HG02938 (cell line): ENCODE data around the gene SRCIN1.

Source experiments
- ATAC-seq: cut with Tn5 transposase; IDR thresholded peaks from one replicate; pipeline ENCODE4 v1.9.1; 2021; ENCODE audit warnings: mild to moderate bottlenecking, moderate library complexity; ENCODE audit not compliant: unreplicated experiment

The SRCIN1 gene

DNA sequence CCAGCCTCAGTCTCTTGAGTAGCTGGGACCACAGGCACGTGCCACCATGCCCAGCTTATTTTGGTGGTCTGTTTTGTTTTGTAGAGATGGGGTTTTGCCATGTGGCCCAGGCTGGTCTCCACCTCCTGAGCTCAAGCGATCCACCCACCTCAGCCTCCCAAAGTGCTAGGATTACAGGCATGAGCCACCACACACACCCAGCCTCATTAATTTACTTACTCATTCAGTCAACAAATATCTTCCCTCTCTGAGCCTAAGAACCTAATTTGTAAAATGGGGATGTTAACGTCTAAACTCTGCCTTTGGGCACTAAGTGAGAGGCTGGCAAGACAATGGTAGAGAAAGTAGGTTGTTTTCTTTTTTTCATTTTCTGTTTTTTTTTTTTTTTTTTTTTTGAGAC lies 22.6 kb downstream of the SRCIN1 start:
- ATAC-seq = no peak

DNA sequence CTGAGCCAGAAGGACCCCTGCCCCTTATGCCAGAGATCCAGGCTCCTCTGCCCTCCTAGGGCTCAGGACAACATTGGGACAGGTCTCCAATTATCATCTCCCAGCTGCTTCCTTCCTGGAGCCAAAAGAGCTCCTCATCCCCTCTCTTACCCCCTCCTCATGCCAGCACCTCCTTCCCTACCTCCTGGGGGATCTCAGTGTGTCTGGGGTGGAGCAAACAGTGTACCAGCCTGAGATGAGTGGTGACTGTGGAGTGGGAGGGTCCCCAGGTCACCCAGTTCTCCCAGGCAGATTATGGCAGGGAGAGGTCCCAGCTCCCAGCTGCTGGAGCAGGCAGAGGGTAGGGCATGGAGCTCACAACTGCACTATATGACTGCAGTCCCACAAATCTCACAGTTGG lies 23.7 kb downstream of the SRCIN1 start:
- ATAC-seq = no peak

DNA sequence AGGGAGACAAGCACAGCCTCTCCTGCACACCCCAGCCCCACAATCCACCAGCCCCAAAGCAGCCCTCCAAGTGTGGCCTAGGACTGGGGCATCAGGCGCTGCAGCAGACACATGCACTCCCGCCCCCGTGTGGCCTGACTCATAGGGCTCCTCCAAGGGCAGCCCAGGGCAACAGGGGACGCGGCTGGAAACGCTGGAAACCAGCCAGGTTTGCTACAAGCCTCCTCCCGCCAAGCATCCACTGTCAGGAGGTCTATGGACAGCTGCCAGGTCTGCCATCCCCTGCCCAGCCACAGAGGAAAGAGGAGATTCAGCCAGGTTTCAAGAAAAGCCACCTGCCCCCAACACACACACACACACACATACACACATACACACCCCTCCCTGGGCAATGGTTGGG lies 25.8 kb downstream of the SRCIN1 start:
- ATAC-seq = no peak

DNA sequence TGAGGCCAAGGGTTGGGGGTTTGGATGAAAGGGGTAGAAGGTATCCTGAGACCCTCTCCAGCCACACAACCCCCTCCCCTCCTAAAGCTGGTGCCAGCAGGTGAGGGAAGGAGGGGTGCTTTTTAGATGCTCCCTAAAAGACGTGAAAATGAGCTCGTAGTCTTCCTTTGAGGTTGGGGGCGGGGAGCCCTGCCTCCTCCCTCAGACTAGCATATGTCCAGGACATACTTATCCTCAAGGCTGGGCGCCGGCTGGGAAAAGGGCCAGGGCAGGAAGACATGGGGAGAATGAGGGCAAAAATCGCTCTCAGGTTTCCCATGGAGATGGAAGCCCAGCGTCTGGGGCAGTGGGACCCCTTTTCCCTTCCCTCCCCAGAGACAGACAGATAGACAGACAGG lies 26.7 kb downstream of the SRCIN1 start:
- ATAC-seq = no peak

DNA sequence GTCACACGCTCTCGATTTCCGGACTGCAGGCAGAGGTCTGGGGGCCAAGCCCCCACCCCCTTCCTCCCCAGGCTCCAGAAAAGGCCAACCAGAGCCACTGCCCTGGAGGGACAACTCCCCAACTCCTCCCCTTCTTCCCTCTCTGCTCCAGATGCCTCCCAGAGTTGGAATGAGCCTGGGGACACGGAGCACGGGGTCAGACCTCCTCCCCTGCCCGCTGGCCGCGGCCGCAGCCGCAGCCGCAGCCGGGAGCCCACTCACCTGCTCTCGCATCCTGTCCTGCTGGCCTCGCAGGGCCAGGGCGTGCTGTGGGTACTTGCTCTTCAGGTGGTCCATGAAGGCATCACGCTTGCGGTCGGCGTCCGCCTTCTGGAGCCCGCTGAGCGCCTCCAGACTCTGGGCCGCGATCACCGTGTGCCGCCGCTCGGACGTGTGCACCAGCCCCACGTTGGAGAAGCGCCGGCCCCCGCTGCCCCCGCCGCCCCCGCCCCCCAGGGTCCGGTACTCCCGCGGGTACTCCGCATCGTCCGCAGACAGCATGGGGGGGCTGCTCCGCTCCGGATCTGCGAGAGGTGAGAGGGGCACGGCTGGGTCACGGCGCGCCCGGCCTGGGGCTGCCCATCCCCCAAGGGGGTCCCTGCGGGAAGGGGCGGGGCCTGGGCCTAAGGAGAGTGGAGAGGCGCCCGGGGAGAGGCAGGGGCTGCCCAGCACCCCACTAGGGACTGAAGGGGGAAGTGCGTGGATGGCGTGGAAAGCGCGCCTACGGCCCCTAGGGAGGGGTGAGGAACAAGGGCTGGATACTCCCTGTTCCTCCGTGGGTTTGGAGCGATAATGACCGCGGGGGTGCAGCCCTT lies 27.3 kb downstream of the SRCIN1 start:
- no peak for ATAC-seq

DNA sequence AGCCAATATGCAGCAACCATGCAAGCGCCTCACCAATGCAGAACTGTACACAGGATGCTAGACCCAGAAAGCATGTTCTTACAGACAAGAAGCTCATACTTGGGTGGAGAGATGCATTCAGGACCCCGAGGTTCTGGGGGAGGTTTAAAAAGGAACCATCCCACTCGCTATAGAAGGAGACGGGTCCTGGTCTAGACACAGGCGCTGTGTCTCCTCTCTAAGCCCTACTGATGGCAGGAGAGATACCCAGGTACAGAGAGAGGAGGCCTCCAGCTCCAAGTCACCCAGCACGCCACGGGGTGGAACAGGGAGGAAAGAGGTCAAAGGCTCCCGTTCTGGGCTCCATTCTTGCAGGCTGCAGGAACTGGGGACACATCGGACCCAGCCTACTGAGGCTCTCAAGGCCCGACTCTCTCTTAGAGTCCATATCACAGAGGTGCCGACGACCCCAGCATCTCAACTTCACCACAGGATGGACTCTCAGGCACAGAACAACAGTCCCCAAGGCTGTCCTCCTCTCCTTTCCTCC lies 28.0 kb downstream of the SRCIN1 start:
- ATAC-seq = no peak

DNA sequence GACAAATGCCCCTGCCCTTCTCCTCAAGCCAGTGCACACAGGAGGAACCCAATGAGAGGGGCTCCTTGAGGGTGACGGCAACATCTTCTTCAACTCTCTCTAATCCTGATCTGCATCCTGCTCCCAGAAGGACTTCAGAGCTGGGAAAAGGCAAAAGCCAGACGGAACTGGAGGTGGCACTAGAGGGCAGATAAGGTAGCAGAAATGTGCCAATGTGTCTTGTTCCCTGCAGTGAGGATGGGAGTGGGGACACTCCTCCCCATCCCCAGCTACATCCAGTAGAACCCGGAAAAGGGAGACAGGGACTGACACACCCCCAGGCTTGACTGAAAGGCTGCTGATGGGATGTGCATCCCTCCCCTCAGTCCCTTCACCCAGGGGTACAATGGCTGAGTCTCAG lies 28.5 kb downstream of the SRCIN1 start:
- ATAC-seq = no peak

DNA sequence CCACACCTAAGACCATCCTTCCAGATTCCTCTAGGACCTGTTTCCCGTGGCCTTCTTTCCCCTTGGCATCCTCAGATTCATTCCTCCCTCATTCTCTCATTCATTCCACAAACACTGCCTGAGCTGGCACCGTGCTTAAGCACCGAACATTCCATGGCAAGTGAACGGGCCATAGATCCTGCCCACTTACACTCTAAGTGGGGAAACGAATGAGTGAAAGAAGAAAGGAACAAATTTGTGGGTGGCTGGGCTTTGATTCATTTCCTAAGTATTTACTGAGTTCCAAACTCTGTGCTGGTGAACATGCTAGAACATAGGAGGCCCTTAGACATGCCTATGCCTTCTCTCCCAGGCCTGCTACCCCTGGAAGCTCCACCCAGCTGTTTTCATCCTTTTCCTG lies 30.0 kb downstream of the SRCIN1 start:
- no peak for ATAC-seq

DNA sequence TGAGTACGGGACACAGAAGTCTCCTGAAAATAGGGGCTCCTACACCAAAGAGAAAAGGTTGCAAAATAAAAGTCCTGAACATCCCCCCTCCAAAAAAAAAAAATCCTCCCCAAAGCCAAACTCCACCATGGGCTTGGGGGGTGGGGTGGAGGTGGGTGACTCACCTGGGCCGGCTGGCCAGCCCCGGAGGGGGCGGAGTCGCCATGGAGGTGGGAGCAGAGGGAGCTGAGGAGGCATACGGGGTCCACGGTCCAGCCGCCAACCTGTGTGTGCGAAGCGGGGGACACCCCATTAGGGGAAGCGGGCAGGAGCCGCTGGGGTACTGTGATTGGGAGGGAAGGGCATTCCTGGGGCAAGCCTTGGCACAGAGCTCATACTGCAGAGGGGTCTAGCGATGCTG lies 31.0 kb downstream of the SRCIN1 start:
- no peak for ATAC-seq

DNA sequence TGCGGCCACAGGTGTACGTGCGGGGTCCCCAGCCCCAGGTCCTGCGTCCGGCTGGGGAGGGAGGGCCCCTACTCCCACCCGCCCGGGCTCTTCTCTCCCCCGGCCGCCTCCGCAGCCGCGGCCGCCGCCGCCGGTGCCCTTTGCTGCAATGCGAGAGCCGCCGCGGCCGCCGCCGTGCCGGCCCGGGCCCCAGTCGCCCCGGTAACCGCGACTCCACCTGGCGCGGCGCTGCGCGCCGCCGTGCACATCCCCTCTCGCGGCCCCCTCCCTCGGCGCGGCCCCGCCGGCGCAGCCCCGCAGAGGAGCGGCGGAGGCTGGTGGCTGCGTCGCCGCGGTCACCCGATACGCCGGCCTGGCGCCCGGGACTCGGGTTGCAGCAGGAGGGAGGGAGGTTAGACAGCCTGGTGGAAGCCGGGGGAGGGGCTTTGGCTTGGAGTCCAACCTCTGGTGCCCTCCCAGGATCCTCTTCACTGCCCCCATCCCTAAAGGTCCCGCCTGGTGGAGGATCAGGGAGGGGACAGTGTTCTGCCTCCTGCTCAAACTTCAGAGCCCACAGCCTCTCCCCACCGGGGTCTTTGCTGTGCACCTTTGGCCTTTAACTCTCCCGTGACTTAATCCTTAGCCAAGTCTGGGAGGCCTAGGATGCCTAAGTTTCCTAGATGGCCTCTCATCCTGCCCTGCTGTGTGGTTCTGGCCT lies 32.9 kb downstream of the SRCIN1 start:
- no peak for ATAC-seq

DNA sequence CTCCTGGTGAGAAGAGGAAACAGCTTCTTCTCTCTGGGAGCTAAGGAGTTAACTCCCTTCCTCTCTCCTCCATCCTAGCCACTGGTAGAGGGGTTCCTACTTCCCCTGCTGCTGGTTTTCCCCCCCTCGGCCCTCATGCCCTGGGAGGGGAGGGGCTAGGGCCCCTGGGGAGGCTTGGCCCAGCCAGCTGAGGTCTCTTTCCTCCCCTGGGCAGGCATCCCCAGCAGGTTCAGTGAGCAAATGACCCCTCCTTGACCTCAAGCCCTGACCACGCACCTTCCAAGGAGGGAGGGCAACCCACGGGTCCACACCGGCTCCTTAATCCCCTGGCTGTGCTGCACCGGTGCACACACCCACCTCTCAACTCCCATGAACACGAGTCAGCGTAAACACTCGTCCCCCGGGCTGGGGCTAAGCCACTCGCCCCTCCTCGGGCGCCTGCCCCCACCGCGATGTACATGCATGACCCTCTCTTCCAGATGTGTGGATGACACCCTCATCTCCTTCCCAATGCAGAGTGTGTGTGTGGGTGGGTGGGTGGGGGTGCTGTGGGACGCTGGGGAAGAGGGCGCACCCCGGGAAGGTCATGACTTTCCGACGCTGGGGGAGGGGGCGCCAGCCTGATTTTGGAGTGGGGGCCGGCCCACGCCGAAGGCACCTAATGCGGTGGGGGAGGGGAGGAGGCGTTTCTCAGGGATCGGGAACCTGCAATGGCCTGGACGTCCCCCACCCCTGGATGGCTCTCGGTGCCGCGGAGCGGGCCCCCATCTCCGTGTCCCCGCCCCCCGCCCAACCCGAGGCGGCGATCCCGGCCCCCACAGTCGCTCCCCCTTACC lies 33.7 kb downstream of the SRCIN1 start:
- no peak for ATAC-seq

DNA sequence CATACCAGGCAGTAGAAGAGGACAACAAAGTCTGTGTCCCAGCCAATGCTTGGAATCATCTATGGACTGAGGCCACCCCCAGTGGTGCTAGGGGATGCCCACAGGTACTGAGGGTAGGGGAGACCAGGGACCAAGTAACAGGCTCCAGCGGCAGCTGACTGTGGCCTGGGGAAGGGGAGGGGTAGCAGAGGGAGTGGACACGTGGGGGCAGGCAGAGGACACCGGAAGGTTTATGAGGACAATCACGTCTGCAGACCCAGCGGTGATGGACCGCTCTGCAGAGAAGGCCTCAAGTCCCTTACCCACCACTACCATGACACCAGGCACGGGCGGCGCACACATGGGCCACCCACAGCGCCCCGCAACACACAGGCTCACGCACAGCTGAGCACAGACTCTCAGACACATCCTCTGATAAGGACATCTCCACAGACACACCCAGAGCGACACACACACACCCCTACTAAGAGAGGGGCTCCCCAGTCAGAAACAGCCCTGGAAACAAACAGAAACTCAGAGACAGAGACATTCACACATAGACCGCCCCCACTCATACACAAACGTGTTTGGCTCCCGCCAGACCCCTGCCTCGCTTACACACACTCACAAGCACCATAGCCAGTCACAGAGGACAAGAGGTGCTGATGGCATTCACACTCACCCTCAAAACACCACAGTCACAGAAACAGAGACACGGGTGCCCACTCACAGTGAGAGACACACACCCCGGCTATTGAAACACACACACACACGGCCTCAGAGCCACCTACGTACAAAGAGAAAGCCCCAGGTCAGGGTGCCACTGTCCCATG lies 35.8 kb downstream of the SRCIN1 start:
- ATAC-seq = no peak

DNA sequence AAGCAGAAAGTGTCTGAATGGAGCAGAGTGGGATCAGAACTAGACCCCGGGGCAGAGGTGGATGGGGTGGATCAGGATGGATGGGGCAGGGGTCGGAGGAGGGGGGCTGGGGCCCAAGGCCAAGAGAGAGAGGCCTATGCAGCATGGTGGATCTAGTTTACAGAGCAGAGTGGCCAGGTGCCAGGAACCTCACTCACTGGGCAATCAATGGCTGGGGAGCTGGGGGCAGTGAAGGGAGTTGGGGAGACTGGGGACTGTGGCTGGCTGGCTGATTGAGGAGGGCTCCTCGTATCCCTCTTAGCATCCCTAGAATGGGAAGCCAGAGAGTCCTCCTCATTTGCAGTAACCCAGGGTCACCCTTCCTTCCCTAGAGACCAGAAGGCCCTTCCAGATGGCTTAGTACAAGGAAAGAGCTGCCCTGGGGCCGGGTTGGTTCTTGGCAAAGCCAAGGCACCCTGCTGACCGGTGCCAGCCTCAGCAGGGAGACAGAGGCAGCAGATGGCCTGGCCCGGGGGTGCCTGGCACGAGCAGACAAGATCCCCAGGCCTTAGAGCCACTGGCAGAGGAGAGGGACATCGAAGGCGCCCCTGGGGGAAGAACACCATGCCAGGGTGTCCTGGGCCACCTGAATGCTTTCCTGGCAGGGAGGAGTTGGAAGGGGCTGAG lies 36.8 kb downstream of the SRCIN1 start:
- ATAC-seq = no peak

DNA sequence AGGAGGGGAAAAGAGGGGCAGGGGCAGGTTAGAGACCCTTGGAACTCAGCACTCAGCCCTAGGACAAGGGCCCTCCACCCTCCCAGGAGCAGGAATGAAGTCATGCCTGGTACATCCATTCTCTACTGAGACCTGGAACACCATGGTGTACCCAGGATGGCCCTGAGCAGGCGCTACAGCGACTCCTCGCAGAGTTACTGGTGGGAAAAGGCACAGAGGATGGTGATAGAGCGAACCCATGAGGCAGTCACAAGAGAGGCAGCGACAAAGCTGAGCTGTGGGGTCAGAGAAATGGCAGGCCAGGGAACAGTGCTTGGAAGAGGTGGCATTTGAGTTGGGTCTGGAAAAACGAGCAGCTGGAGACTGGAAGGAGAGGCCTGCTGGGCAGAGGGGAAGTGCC lies 37.5 kb downstream of the SRCIN1 start:
- no peak for ATAC-seq

DNA sequence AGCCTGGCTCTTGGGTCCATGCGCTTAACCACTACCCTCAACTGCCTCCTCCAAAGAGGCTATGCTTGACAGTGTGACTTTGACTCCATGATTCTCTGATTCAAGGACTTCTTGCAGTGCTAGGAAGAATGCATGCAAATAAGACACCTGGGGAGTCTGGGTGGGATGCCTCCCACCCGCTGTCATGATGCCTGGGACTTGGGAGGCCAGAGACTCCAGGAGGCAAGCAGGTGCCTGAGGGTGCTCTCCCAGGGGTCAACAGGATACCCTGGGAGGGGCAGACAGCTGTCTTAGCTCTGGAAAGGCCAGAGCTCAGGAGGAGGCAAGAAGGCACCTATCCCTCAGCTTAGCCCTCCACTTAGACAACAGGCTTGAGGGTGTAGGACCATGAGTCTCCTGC lies 38.4 kb downstream of the SRCIN1 start:
- no peak for ATAC-seq

DNA sequence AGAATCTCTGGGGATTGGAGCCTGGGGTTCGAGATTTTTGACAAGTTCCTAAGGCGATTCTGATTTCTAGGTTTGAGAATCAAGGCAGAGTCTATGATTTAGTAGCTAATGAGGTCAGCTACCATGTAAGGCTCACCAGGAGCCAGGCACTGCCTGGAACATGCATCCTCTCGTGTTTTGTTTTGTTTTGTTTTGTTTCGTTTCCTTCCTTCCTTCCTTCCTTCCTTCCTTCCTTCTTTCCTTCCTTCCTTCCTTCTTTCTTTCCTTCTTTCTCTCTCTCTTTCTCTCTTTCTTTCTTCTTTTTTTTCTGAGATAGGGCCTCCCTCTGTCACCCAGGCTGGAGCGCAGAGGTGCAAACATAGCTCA lies 39.1 kb downstream of the SRCIN1 start:
- no peak for ATAC-seq

DNA sequence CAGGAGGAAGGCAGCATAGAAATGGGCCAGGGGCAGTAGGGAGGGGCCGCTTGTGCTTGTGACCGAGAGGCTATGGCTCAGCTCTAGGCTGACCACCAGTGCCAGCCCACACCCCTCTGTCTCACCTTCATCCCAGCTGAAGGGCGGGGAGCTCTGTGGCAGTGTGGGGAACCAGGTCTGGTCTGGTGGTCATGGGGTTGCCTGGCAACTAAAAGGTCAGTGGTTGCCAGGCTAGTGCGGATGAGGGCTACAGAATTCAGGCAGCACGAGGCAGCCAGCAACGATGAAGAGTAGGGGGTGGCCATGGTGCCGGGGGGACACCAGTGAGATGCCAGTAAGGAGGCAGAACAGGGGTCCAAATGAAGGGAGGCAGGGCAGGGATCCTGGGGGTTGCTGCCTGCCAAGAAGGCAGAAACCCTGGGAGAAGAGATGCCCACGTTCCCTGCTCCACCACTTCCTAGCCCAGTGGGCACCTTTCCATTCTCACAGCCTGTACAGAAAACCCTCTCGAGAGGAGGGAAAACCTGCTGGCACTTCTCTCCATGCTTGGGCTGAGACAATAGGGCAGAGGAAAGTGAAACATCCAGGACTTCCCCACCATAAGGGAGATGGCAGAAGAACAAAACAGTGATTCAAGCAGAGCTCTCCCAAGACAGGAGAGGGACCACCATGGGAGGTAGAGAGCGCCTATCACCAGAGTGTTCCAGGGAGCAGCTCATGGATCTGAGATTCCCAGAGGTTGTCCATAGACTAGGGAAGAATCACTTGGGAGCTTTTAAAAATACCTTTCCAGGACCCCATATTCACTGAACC lies 39.7 kb downstream of the SRCIN1 start:
- no peak for ATAC-seq

DNA sequence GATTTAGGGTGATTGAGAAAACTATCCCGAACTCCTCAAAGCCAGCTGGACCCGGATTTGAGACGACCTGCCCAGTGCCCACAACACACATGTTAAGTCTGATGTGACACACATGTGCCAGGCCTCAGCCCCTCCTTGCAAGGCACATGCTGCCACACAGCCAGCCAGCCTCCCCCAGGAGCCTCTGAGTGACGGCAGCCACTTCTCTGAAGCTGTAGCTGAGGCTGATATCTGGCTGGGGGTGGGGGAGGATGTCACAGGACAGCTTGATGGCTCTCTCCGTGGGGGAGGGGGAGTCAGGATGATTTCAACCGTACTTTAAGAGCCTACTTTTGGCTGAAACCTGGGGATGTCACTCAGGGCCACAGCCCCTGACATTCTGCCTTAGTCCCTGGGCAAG lies 40.9 kb downstream of the SRCIN1 start:
- ATAC-seq = no peak

DNA sequence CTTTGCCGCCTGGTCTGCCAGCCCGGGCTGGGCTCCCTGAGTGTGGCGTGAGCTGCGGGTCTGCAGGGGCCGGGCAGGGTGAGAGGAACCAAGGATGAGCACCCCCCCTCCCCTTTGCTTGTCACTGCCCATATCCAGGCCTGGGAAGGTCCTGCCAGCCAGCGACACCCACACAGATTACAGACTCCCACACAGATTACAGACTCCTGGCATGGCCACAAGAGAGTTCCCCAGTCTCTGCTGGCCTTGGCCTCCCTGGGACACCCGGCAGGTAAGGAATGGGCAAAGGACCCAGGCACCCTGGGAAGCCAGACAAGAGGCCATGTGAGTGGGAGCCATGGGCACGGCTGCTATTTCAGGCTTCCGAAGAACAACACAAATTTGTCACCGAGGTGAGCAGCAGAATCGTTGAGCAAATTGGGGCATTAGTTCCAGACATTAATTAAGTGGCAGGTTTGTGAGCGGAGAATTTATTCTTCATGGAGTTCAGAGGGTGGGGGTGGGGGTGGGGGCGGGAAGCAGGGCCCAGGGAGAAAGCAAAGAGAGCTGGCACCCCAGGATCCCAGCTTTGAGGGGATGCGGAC lies 41.4 kb downstream of the SRCIN1 start:
- ATAC-seq = no peak
